GM12878 (cell line): ENCODE results near the gene CYP3A7.

ENCODE experiments used
- CBX3 ChIP-seq: fragments of 200-600 bp; sonication (generic); IDR thresholded peaks from 2 replicates; pipeline ENCODE4 v1.6.1; 2016; ENCODE audit warnings: low read depth, borderline replicate concordance
- CHD2 ChIP-seq: IDR thresholded peaks from 2 replicates; pipeline ENCODE4 v1.6.1; 2011; ENCODE audit warnings: low read depth, low read length, improper control_type of control experiment, borderline replicate concordance
- EP300 ChIP-seq, 2 experiments: fragments of 150-350 bp in 1 of 2; IDR thresholded peaks; 2 replicates each; pipeline ENCODE4 v1.6.1; 2011 to 2012; ENCODE audit warnings: low read depth in 2 of 2, low read length in 2 of 2, borderline replicate concordance in 1 of 2, improper control_type of control experiment in 1 of 2, inconsistent platforms in 1 of 2; ENCODE audit not compliant: control insufficient read depth in 1 of 2
- EZH2 ChIP-seq: IDR thresholded peaks from 2 replicates; pipeline ENCODE4 v1.6.1; 2012; ENCODE audit warnings: low read depth, mild to moderate bottlenecking, control low read depth, inconsistent platforms, low read length, borderline replicate concordance; ENCODE audit not compliant: control insufficient read depth
- FOXM1 ChIP-seq: IDR thresholded peaks from 2 replicates; pipeline ENCODE4 v1.6.1; 2012; ENCODE audit warnings: low read depth, mild to moderate bottlenecking, inconsistent platforms, low read length, moderate library complexity
- IRF4 ChIP-seq: IDR thresholded peaks from 2 replicates; pipeline ENCODE4 v1.6.1; 2011; ENCODE audit warnings: low read depth, low read length
- JUNB ChIP-seq: IDR thresholded peaks from 2 replicates; pipeline ENCODE4 v1.6.1; 2016; ENCODE audit warnings: antibody characterized with exemption, mild to moderate bottlenecking
- NFYA ChIP-seq: IDR thresholded peaks from 2 replicates; pipeline ENCODE4 v1.6.1; 2011; ENCODE audit warnings: low read depth, mild to moderate bottlenecking, low read length, improper control_type of control experiment, borderline replicate concordance
- NRF1 ChIP-seq: conservative IDR thresholded peaks from 2 replicates; pipeline ENCODE4 v1.6.1; 2011; ENCODE audit warnings: mild to moderate bottlenecking, low read depth, low read length, improper control_type of control experiment
- RAD21 ChIP-seq: IDR thresholded peaks from 2 replicates; pipeline ENCODE4 v1.6.1; 2011; ENCODE audit warnings: mild to moderate bottlenecking, low read depth, low read length, moderate library complexity; ENCODE audit not compliant: insufficient read depth
- SIN3A ChIP-seq: IDR thresholded peaks from 2 replicates; pipeline ENCODE4 v1.6.1; 2012; ENCODE audit warnings: low read depth, low read length, improper control_type of control experiment
- TF ChIP-seq, protein P1 (sequence below), 3 experiments: IDR thresholded peaks in 2 of 3; conservative IDR thresholded peaks in 1 of 3; 2 replicates each; pipeline ENCODE4 v1.5.1; 2011; ENCODE audit warnings: low read depth in 3 of 3, low read length in 3 of 3, mild to moderate bottlenecking in 3 of 3, control low read depth in 2 of 3, moderate library complexity in 2 of 3, inconsistent platforms in 1 of 3, mixed read lengths in 1 of 3; ENCODE audit not compliant: control insufficient read depth in 2 of 3, insufficient read depth in 1 of 3; ENCODE audit errors: extremely low read depth in 1 of 3

DNA sequence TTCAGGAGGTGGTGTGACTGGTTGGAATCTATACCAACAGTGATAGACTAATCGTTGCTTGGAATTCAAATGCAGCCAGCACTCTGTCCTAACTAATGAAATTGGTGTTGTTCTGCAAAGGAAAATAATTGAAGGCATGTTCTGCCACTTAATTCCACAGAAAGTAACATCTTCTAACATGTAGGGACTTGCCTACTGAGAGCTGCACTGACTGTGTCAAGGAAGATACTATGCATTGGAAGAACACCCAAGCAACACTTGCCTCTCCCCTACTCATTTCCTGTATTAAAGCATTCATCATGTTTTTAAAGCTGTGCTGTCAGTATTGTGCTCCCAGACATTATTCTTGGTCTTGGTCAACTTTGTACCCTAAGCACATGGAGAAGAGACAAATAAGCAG, 2.7 kb upstream of the CYP3A7 start:
- TF ChIP-seq CBX3, result no peak
- TF ChIP-seq NRF1, result no peak
- no peak for TF ChIP-seq CHD2
- TF ChIP-seq, protein P1, sequence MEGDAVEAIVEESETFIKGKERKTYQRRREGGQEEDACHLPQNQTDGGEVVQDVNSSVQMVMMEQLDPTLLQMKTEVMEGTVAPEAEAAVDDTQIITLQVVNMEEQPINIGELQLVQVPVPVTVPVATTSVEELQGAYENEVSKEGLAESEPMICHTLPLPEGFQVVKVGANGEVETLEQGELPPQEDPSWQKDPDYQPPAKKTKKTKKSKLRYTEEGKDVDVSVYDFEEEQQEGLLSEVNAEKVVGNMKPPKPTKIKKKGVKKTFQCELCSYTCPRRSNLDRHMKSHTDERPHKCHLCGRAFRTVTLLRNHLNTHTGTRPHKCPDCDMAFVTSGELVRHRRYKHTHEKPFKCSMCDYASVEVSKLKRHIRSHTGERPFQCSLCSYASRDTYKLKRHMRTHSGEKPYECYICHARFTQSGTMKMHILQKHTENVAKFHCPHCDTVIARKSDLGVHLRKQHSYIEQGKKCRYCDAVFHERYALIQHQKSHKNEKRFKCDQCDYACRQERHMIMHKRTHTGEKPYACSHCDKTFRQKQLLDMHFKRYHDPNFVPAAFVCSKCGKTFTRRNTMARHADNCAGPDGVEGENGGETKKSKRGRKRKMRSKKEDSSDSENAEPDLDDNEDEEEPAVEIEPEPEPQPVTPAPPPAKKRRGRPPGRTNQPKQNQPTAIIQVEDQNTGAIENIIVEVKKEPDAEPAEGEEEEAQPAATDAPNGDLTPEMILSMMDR (IDR thresholded peaks at IDR 0.05 in 2 of 3, conservative IDR thresholded peaks at IDR 0.05 in 1 of 3; ENCODE audit: control insufficient read depth in 2 of 3, extremely low read depth in 1 of 3, insufficient read depth in 1 of 3, low read depth in 3 of 3, low read length in 3 of 3), result no peak
- no peak for TF ChIP-seq EZH2
- no peak for TF ChIP-seq FOXM1
- no peak for TF ChIP-seq JUNB
- no peak for TF ChIP-seq IRF4
- no peak for TF ChIP-seq SIN3A
- no peak for TF ChIP-seq EP300 (IDR thresholded peaks at IDR 0.05; ENCODE audit: borderline replicate concordance in 1 of 2, control insufficient read depth in 1 of 2, low read depth in 2 of 2, low read length in 2 of 2)
- TF ChIP-seq RAD21, result no peak
- TF ChIP-seq NFYA, result no peak
